GM19023 (cell line): Measurements from ENCODE around the gene THOC2.
A peak's percentile ranks its signal among the peaks of the same experiment; 100 is the strongest.
"Not testable (repeated sequence)": the region's sequence is repeated elsewhere in the genome, so short reads cannot be mapped to it uniquely, and the experiment has no call there.

ENCODE experiments used
- ATAC-seq: cut with Tn5 transposase; IDR thresholded peaks from one replicate; pipeline ENCODE4 v1.9.1; 2021; ENCODE audit warnings: mild to moderate bottlenecking, moderate library complexity; ENCODE audit not compliant: unreplicated experiment

Gene THOC2

GRCh38 chrX:123732670-123733363 lies at the start of gene THOC2:
Gene THOC2, minus strand, starts transcription at chrX:123733052. Its CDS starts 30 bp downstream, at chrX:123733022.
- peak; percentile 89 for ATAC-seq

GRCh38 chrX:123781786-123782185 lies 48.9 kb upstream of the THOC2 start:
- ATAC-seq, result not testable (repeated sequence)

GRCh38 chrX:123779908-123780396 lies 47.1 kb upstream of the THOC2 start:
- ATAC-seq, result no peak

DNA sequence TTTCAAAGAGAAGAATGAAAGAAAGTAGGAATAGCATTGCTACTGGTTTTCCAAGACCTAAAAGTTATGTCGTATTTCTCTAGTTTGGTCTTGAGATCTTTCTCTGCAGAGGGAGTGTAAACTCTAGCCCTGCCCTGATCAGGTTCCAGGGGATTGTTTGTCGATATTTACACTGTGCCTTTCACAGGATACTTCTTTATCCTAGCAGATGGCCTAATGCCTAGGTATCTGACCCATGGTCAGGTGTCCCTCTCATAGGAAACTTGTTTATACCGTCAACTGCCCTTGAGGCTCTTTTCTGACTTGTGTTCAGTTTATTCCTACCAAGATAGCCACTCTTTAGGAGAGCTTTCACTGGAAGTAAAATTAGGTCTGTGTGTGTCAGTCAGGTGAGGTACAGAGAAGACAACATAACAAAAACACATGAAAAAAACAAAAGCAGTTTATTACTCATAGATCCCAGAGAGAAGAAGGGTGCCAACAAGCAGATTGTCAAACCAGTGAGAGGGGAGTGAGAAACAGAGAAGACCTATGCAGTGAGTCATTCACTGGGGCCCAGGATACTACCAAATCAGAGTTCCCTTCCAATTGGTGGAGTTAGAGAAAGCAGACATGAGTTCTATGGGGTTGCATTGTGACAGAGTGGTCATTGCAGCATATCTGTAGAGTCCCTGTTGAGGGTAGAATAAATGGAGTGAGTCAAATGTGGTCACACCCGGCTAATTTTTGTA lies 40.6 kb upstream of the THOC2 start:
- no peak for ATAC-seq

GRCh38 chrX:123771449-123772064 lies 38.7 kb upstream of the THOC2 start:
- ATAC-seq, result no peak

- peak; percentile 93 for ATAC-seq
Measured at GRCh38 chrX:123764967-123765871, 32.4 kb upstream of the THOC2 start.

GRCh38 chrX:123759849-123760248 lies 27.0 kb upstream of the THOC2 start:
- ATAC-seq, result not testable (repeated sequence)

DNA sequence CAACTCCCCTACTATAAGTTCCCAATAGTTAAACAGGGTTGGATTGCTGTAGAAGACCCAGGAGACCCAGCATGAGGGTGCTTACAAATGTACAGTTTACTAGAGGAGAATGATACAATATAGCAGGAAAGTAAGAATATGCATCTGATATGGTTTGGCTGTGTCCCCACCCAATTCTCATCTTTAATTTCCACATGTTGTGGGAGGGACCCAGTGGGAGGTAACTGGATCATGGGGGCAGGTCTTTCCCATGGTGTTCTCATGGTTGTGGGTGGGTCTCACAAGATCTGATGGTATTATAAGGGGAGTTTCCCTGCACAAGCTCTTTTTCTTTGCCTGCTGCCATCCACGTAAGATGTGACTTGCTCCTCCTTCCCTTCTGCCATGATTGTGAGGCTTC lies 24.9 kb upstream of the THOC2 start:
- ATAC-seq, result not testable (repeated sequence)

DNA sequence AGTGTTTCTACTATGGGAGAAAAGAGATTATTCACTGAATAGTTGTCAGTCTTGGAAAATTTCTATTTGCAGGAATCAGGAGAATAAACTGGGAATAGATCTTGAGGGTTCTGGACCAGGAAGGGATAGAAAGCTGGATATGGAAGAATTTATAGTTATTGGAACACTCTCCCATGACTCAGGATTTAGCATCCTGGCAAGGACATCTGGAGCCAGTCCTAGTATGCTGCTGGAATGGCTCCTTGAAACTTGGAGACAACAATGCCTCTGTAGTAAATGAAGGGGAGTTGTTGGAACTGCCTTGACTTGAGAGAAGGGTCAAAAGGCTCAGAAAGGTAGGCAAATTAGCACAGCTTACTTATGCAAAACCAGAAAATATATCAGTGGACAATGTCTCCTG lies 23.5 kb upstream of the THOC2 start:
- ATAC-seq, result no peak

- no peak for ATAC-seq
Measured at GRCh38 chrX:123755107-123755506, 22.3 kb upstream of the THOC2 start.

- ATAC-seq, result no peak
Measured at GRCh38 chrX:123753656-123754350, 21.0 kb upstream of the THOC2 start.

DNA sequence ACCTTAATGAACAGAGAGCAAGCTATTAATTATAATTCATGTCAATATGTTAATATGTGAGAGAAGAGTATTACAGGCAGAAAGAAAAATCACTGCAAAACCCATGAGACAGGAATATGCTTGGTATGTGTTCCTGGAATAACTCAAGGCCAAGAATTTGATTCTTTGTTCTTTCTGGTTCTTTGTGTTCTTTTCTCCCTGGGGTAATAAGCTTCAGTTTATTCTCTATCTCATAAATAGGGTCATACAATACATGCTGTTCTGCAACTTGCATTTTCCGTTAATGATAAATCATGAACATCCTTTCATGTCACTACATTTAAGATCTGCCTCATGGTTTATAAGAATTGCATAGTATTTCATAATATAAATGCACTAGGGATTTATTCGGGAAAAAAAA lies 16.8 kb upstream of the THOC2 start:
- ATAC-seq, result no peak

DNA sequence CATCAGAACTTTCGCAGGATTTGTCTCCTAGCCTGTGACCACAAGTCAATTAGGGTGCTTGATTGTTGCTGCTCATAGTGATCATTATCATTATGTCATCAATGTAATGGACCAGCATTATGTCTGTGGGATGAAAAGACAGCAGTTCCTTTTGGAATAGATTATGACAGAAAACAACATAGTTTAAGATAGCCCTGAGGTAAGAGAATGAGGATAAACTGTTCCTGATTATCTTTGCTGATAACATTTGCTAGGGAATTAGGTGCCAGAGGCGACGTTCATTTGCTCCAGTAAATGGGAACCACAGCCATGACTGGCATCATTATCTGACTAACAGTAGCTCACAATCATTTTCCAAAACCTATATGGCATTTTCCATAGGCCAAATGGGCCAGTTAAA lies 12.7 kb upstream of the THOC2 start:
- no peak for ATAC-seq

GRCh38 chrX:123743312-123743711 lies 10.5 kb upstream of the THOC2 start:
- no peak for ATAC-seq

- ATAC-seq, result no peak
Measured at GRCh38 chrX:123742440-123742839, 9.6 kb upstream of the THOC2 start.

GRCh38 chrX:123740536-123740935 lies 7.7 kb upstream of the THOC2 start:
- no peak for ATAC-seq

DNA sequence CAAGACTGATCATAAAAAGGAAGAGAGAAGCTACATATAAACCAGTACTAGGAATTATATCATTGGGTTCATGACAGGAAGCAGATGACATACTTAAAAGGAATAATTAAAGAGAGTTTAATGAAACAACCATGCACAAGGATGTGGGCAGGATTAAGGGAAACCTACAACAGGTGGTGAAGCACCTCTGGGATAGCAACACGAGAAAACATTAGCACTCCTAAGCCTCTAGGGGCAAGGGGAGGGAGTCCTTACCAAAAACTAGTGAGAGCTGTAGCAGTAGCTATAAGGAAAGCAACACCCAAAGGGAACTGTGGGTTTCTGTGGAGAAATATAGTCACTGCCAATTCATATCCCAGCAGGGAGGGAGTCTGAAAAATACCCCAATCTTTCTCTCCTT lies 7.2 kb upstream of the THOC2 start:
- ATAC-seq, result no peak

DNA sequence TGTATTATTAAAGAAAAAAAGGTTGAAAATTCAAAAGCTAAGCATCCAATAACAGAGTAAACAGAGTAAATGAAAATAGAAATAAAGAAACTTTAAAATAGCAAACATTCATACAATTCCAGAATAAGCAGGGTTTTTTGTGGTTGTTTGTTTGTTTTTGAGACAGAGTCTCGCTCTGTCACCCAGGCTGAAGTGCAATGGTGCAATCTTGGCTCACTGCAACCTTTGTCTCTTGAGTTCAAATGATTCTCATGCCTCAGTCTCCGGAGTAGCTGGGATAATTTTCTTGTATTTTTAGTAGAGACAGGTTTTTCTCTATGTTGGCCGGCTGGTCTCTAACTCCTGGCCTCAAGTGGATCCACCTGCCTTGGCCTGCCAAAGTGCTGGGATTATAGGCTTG lies 6.6 kb upstream of the THOC2 start:
- no peak for ATAC-seq

- no peak for ATAC-seq
Measured at GRCh38 chrX:123738378-123738940, 5.6 kb upstream of the THOC2 start.
